22Rv1 (cell line): Measurements from ENCODE around the gene FTCD.

Source experiments
- H3K27ac ChIP-seq: fragments of 450-650 bp; 2 replicates; pipeline ENCODE4 v1.5.1; 2017
- ZFX ChIP-seq: fragments of 450-650 bp; IDR thresholded peaks from 2 replicates; pipeline ENCODE4 v1.6.1; 2017; ENCODE audit warnings: antibody characterized with exemption, borderline replicate concordance
- TF ChIP-seq, protein P1 (sequence below): fragments of 450-650 bp; IDR thresholded peaks from 2 replicates; pipeline ENCODE4 v1.5.1; 2017; ENCODE audit warnings: mild to moderate bottlenecking

Gene FTCD

DNA sequence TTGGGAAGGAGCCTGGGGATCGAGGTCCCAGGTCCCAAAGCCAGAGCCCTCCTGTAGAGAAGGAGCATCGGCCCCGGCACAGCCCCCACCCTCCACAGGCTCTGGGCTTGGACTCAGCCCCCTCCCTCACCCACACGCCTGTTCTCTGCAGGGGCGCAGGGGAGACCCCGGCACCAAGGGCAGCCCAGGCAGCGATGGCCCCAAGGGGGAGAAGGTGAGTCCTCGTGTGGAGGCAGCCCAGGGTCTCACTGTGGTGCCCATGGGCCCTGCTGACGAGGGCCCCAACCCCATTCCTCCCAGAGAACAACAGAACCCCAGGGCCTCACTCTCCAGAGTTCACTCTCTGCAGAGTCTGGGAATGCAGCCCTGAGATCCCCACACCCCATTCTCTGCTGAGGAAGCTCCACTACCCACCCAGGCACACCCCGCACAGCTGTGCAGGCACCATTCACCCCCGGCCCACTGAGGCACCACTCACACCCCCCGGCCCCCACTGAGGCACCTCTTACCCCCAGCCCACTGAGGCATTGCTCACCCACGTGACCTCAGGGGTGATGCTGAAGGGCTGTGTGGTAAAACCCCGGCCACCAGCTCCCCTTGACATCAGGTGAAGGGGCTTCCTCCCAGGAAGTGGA, 35.6 kb downstream of the FTCD start:
- TF ChIP-seq ZFX, result no peak
- TF ChIP-seq, protein P1, sequence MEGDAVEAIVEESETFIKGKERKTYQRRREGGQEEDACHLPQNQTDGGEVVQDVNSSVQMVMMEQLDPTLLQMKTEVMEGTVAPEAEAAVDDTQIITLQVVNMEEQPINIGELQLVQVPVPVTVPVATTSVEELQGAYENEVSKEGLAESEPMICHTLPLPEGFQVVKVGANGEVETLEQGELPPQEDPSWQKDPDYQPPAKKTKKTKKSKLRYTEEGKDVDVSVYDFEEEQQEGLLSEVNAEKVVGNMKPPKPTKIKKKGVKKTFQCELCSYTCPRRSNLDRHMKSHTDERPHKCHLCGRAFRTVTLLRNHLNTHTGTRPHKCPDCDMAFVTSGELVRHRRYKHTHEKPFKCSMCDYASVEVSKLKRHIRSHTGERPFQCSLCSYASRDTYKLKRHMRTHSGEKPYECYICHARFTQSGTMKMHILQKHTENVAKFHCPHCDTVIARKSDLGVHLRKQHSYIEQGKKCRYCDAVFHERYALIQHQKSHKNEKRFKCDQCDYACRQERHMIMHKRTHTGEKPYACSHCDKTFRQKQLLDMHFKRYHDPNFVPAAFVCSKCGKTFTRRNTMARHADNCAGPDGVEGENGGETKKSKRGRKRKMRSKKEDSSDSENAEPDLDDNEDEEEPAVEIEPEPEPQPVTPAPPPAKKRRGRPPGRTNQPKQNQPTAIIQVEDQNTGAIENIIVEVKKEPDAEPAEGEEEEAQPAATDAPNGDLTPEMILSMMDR, result no peak
- H3K27ac ChIP-seq, result no peak overlapping the region

GRCh38 chr21:46119144-46119636, 36.2 kb downstream of the FTCD start:
- TF ChIP-seq, protein P1, result no peak
- TF ChIP-seq ZFX, result no peak
- no peak overlapping the region for H3K27ac ChIP-seq

GRCh38 chr21:46118316-46119143, 36.8 kb downstream of the FTCD start:
- TF ChIP-seq ZFX, result no peak
- TF ChIP-seq, protein P1, result no peak
- no peak overlapping the region for H3K27ac ChIP-seq

- TF ChIP-seq, protein P1, result no peak
- no peak overlapping the region for H3K27ac ChIP-seq
Measured at GRCh38 chr21:46117586-46118315, 37.6 kb downstream of the FTCD start.

DNA sequence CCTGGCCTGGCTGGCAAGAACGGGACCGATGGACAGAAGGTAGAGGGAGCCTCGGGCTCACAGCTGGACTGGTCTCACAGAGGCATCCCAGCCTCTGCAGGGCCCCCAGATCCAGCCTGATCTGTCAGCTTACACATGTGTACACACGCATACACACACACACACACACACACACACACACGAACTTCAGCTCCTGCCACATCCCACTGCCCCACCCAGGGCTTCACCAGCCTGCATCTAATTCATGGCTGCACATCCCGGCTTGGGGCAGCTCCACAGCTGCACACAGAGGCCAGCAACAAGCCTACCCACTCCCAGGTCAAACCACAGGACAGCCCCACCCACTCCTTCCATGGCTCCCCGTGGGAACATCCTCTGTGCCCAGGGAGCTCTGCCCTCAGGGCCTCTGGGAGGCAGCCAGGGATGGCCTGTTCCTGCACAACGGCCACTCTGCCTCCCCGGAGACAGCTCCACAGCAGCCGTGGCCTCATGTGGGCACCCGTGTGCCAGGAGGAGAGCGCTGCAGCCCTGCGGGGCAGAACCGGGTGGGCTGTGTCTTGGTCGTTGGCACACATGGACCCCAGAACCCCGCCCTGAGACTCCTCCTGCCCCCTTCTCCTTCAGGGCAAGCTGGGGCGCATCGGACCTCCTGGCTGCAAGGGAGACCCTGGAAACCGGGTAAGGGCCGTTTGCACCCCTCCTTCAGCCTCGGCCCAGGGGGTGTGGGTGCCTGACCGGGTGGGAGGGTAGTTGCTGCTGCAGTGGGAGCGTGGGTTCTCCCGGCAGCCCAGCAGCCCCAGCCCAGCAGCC, 38.4 kb downstream of the FTCD start:
- H3K27ac ChIP-seq, result no peak overlapping the region
- no peak for TF ChIP-seq ZFX

- H3K27ac ChIP-seq, result no peak overlapping the region
- TF ChIP-seq ZFX, result no peak
- TF ChIP-seq, protein P1, result no peak
Measured at GRCh38 chr21:46116189-46116775, 39.1 kb downstream of the FTCD start.
